Fibroblast of lung (primary cell): ENCODE measurements around the gene PTCSC3. TPM values are rescaled to one million over a fixed set of nuclear protein-coding genes. Genes with fewer than 3 reads are reported as not detected.

ENCODE experiments used
- DNase-seq, 2 donors: peaks; one replicate each; pipeline versions ENCODE4 v3.0.0 to v3.0.0-alpha.2; 2010; ENCODE audit warnings: low read depth in 2 of 2
- H2AFZ ChIP-seq: 2 replicates; pipeline ENCODE4 v1.5.1; 2012; ENCODE audit warnings: low read length, control low read depth, inconsistent platforms
- H3K27ac ChIP-seq: 2 replicates; pipeline ENCODE4 v1.5.1; 2011; ENCODE audit warnings: low read length, control low read depth; ENCODE audit not compliant: insufficient read depth
- H3K27me3 ChIP-seq: 2 replicates; pipeline ENCODE4 v1.5.1; 2011; ENCODE audit warnings: mild to moderate bottlenecking, low read length; ENCODE audit not compliant: control insufficient read depth, insufficient read depth
- H3K36me3 ChIP-seq: 2 replicates; pipeline ENCODE4 v1.5.1; 2011; ENCODE audit warnings: low read length; ENCODE audit not compliant: control insufficient read depth, insufficient read depth
- H3K4me1 ChIP-seq: 2 replicates; pipeline ENCODE4 v1.5.1; 2011; ENCODE audit warnings: low read length; ENCODE audit not compliant: control insufficient read depth, insufficient read depth; ENCODE audit errors: extremely low read depth
- H3K4me2 ChIP-seq: 2 replicates; pipeline ENCODE4 v1.5.1; 2011; ENCODE audit warnings: low read length, control low read depth; ENCODE audit not compliant: insufficient read depth; ENCODE audit errors: extremely low read depth
- H3K4me3 ChIP-seq, 4 experiments: fragments of 200-600 bp in 1 of 4; sonication (generic) in 1 of 4; replicated peaks in 1 of 4; 2 replicates each; pipeline ENCODE4 v1.5.1; 2011 to 2016; ENCODE audit warnings: low read length in 4 of 4, low read depth in 3 of 4, mild to moderate bottlenecking in 3 of 4, control low read depth in 2 of 4, inconsistent platforms in 1 of 4, mixed read lengths in 1 of 4; ENCODE audit not compliant: insufficient read depth in 1 of 4; ENCODE audit errors: control extremely low read depth in 1 of 4
- H3K79me2 ChIP-seq: 2 replicates; pipeline ENCODE4 v1.5.1; 2012; ENCODE audit warnings: mild to moderate bottlenecking, low read length, inconsistent platforms; ENCODE audit not compliant: control insufficient read depth, insufficient read depth
- H3K9ac ChIP-seq: 2 replicates; pipeline ENCODE4 v1.5.1; 2011; ENCODE audit warnings: mild to moderate bottlenecking, low read length, control low read depth; ENCODE audit not compliant: insufficient read depth
- H3K9me3 ChIP-seq: 2 replicates; pipeline ENCODE4 v1.5.1; 2012; ENCODE audit warnings: low read depth, low read length; ENCODE audit not compliant: control insufficient read depth, insufficient read depth
- H4K20me1 ChIP-seq: 2 replicates; pipeline ENCODE4 v1.5.1; 2011; ENCODE audit warnings: low read length; ENCODE audit not compliant: control insufficient read depth, insufficient read depth; ENCODE audit errors: extremely low read depth
- CTCF ChIP-seq, 2 donors: IDR thresholded peaks in 1 of 2; conservative IDR thresholded peaks in 1 of 2; 1 replicate in 1 of 2; 2 replicates in 1 of 2; pipeline ENCODE4 v1.5.1; 2011 to 2012; ENCODE audit warnings: low read length in 2 of 2, control low read depth in 1 of 2, inconsistent platforms in 1 of 2, low read depth in 1 of 2, mild to moderate bottlenecking in 1 of 2
- EZH2 ChIP-seq: IDR thresholded peaks from 2 replicates; pipeline ENCODE4 v1.5.1; 2012; ENCODE audit warnings: low read length, control low read depth, mild to moderate bottlenecking; ENCODE audit errors: missing control alignments
- polyA plus RNA-seq, 2 donors: library from polyadenylated mRNA; depleted of rRNA in 1 of 2; stranded (reverse) in 1 of 2; unstranded in 1 of 2; fragments of >200 nt; gene quantifications; 2 replicates each; pipeline ENCODE4 v1.2.1, GENCODE V29; 2011 to 2012; ENCODE audit warnings: missing spikeins in 1 of 2
- total RNA-seq: library from RNA; depleted of rRNA; stranded (reverse); fragments of >200 nt; gene quantifications from 2 replicates; pipeline ENCODE4 v1.2.1, GENCODE V29; 2014

Gene PTCSC3
- total and polyA plus RNA-seq, 2 donors (not counting 1 experiment from before 2014, with no cell fraction given) = not detected

DNA sequence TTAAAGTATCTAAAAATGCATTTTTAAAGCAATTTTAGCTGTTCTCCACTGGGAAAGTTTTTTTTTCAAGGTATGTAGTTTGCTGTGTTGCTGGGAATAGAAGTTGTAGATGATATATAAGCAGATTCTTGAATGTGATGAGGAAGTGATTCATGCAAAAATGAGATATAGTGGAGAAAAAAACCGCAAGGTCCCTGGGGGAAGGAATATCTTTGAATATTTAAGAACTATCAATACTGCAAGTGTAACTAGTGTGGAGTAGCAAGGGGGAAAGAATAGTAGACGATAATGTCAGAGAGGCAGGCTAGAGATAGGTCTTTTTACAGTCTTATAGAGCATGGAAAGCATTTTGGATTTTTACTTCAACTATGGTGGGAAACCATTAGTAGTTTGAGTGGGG lies 42.5 kb downstream of the PTCSC3 start:
- TF ChIP-seq CTCF (conservative IDR thresholded peaks at IDR 0.05 in 1 of 2, IDR thresholded peaks at IDR 0.05 in 1 of 2; ENCODE audit: low read depth in 1 of 2, low read length in 2 of 2) (no peak), EZH2 (no peak)
- H3K79me2 ChIP-seq = no peaks in the 10 kb centered on the region
- DNase-seq = peak in 1 of 2 donors; percentile 0
- H3K4me3 ChIP-seq = no peak overlapping the region
- H3K27ac ChIP-seq = no peak overlapping the region
- H4K20me1 ChIP-seq = no peaks in the 10 kb centered on the region
- no peak overlapping the region for H2AFZ ChIP-seq
- no peaks in the 10 kb centered on the region for H3K9me3 ChIP-seq
- H3K4me1 ChIP-seq = no peaks in the 10 kb centered on the region
- no peak overlapping the region for H3K4me2 ChIP-seq
- H3K9ac ChIP-seq = no peak overlapping the region
- H3K36me3 ChIP-seq = no peaks in the 10 kb centered on the region
- H3K27me3 ChIP-seq = no peaks in the 10 kb centered on the region

GRCh38 chr14:36132826-36133225 lies 43.7 kb downstream of the PTCSC3 start:
- Histone ChIP-seq H3K79me2 (no peaks in the 10 kb centered on the region), H3K9me3 (no peaks in the 10 kb centered on the region), H3K27me3 (no peaks in the 10 kb centered on the region), H2AFZ (no peak overlapping the region), H3K27ac (no peak overlapping the region), H3K4me3 (no peak overlapping the region), H4K20me1 (no peaks in the 10 kb centered on the region), H3K4me1 (no peaks in the 10 kb centered on the region), H3K4me2 (no peak overlapping the region), H3K9ac (no peak overlapping the region), H3K36me3 (no peaks in the 10 kb centered on the region)
- TF ChIP-seq CTCF (conservative IDR thresholded peaks at IDR 0.05 in 1 of 2, IDR thresholded peaks at IDR 0.05 in 1 of 2; ENCODE audit: low read depth in 1 of 2, low read length in 2 of 2) (no peak), EZH2 (no peak)
- DNase-seq = no peak

- Histone ChIP-seq H3K27me3 (no peaks in the 10 kb centered on the region), H3K79me2 (no peaks in the 10 kb centered on the region), H3K4me2 (no peak overlapping the region), H2AFZ (no peak overlapping the region), H3K4me3 (no peak overlapping the region), H3K9me3 (no peaks in the 10 kb centered on the region), H3K4me1 (no peaks in the 10 kb centered on the region), H3K36me3 (no peaks in the 10 kb centered on the region), H4K20me1 (no peaks in the 10 kb centered on the region), H3K9ac (no peak overlapping the region), H3K27ac (no peak overlapping the region)
- DNase-seq = no peak
- no peak for TF ChIP-seq EZH2
- TF ChIP-seq CTCF (conservative IDR thresholded peaks at IDR 0.05 in 1 of 2, IDR thresholded peaks at IDR 0.05 in 1 of 2; ENCODE audit: low read depth in 1 of 2, low read length in 2 of 2) = no peak
These were observed 46.3 kb downstream of the PTCSC3 start for GRCh38 chr14:36130186-36130585.
